GM12891 (cell line): ENCODE data around the gene CD2BP2.

Experiments
- PAX5 ChIP-seq: IDR thresholded peaks from 2 replicates; pipeline ENCODE4 v1.6.1; 2011; ENCODE audit warnings: low read length, moderate library complexity, mild to moderate bottlenecking; ENCODE audit not compliant: insufficient read depth, severe bottlenecking
- POLR2A ChIP-seq: IDR thresholded peaks from 2 replicates; pipeline ENCODE4 v1.6.1; 2011; ENCODE audit warnings: low read depth, low read length, control low read depth
- POU2F2 ChIP-seq: IDR thresholded peaks from 2 replicates; pipeline ENCODE4 v1.6.1; 2011; ENCODE audit warnings: low read depth, mild to moderate bottlenecking, control low read depth, low read length, moderate library complexity

GRCh38 chr16:30355144-30355953 lies at the start of gene CD2BP2:
- TF ChIP-seq POU2F2 (peak; percentile 16; the same call in 1 of the 2 replicates), POLR2A (no peak), PAX5 (no peak)
